Stimulated activated CD4-positive, alpha-beta T cell treated with anti-CD3 and anti-CD28 coated beads, Interleukin-2, amount 100 ng/mL, for 24 hours (primary cell): ENCODE data around the gene LYPD4.
"Not testable (repeated sequence)": the region's sequence is repeated elsewhere in the genome, so short reads cannot be mapped to it uniquely, and the experiment has no call there.

Experiments
- DNase-seq, 2 donors: peaks; one replicate each; pipeline ENCODE4 v3.0.0-alpha.2; 2020

The LYPD4 gene

GRCh38 chr19:41844601-41845000, at the start of gene LYPD4:
Gene LYPD4, minus strand, starts transcription at chr19:41844683. Its CDS starts 5,398 bp downstream, at chr19:41839285.
- no peak for DNase-seq

DNA sequence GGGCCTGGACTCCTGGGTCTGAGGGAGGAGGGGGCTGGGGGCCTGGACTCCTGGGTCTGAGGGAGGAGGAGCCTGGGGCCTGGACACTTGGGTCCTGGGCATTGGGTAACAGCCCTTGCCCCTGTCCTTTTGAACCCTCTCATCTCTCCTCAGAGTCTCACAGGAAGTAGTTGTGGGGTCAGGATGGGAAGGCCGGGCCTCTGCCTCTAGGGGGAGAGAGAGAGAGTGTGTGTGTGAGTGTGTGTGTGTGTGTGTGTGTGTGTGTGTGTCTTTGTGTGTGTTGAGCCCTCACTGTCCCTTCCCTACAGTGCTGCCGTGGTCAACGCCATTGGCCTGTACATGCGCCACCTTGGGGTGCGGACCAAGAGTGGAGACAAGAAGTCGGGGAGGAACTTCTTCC, 49.4 kb upstream of the LYPD4 start:
- DNase-seq: no peak

DNA sequence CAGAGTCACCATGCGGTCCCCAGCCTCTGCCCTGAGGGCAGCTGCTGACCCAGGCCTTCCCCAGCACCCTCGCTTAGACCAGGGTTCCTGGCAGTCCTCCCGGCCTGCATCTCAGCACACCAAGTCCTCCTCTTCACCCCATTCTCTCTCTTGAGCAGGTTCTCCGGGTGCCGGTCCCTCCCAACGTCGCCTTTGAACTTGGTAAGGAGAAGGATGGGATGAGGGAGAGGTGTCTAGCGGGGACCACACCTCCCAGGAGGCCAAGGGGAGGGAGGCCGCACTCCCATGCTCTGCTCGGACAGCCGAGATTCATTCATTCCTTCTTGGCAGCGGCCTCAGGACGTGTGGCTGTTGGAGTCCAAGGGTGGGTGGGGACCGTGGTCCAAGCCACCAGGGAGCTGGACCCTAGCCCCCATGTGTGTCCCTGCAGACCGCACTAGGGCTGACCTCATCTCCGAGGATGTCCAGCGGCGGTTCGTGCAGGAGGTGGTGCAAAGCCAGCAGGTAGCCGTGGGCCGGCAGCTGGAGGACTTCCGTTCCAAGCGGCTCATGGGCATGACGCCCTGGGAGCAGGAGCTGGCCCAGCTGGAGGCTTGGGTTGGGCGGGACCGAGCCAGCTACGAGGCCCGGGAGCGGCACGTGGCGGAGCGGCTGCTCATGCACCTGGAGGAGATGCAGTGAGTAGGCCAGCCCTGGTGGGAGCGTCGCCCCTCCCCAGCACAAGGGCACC, 47.9 kb upstream of the LYPD4 start:
- no peak for DNase-seq

- DNase-seq: no peak
Measured at GRCh38 chr19:41890936-41891335, 46.5 kb upstream of the LYPD4 start.

GRCh38 chr19:41889896-41890295, 45.4 kb upstream of the LYPD4 start:
- DNase-seq: no peak

- DNase-seq: no peak
Measured at GRCh38 chr19:41888926-41889325, 44.4 kb upstream of the LYPD4 start.

DNA sequence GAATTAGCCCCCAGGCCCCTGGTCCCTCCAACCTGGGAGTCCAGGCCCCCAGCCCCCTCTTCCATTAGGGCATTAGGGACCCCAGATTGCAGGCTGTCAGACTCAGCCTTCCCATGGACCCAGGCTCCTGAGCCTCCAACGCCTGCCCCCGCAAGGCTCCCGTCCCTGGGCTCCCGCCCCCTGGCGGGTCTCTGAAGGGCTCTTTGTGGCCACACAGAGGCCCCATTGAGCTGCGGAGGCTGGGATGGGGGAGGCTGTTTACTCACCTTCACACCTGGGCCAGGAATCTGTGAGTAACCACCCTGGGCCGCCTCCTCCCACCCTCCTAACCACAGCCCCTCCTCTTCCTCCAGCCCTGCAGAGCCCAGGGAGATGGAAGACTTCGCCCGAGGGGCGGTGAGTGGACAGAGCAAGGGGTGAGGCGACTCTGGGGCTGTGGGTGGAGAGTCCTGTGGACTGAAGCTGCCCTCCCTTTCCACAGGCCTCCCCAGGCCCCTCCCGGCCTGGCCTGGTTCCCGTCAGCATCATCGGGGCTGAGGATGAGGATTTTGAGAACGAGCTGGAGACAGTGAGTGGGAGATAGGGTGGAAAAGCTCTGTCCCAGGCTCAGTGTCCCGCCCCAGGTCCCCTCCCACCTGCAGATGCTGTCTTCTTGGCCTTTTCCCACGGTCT, 43.4 kb upstream of the LYPD4 start:
- peak; percentile 87 for DNase-seq

GRCh38 chr19:41886761-41887710, 42.6 kb upstream of the LYPD4 start:
- DNase-seq: peak; percentile 57 to 69

DNA sequence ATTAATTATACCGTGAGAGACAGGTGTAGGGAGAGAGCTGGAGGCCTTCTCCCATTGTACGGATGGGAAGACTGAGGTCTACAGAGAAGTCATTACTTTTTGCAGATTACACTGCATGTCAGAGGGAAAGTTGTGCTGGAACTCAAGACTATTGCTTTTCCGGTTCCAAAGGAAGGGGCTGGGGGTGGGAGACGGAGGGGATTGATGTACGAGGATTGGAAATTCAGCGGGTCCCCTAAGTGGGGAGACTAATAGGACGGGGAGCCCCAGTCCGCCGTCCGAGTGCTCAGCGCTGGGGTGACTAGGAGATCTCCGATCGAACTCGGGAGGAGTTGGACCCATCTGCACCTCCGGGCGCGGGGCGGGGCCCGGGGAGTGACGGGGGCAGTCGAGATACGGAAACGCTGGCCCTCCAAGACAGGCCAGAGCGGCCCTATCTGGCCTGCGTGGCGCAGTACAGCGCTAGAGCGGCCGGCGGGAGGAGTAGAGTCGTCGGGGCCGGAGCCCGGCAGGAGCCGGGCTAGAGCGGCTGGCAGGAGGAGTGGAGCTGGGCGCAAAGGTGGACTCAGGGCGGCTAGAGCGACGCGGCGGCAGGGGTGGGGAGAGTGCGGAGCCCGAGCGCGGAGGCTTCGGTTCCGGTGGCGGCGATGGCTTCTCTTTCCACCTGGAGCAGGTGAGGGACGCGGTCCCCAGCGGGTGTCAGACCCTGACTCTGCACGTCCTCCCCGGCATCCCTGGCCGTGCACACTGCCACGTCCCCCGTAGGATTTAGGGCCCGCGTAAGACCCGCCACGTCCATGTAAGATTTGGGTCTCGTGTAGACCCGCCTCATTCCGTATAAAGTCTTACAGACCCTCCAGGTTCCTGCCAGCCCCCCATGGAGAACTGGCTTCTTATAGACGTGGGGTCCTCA, 39.6 kb upstream of the LYPD4 start:
- DNase-seq: peak; percentile 90 to 91

- DNase-seq: no peak
Measured at GRCh38 chr19:41883463-41883820, 39.0 kb upstream of the LYPD4 start.

- peak; percentile 64 to 71 for DNase-seq
Measured at GRCh38 chr19:41882568-41883462, 38.3 kb upstream of the LYPD4 start, which contains the start of gene ARHGEF1. Gene ARHGEF1, plus strand, starts transcription at chr19:41883184. Its CDS starts 4,899 bp downstream, at chr19:41888083.

DNA sequence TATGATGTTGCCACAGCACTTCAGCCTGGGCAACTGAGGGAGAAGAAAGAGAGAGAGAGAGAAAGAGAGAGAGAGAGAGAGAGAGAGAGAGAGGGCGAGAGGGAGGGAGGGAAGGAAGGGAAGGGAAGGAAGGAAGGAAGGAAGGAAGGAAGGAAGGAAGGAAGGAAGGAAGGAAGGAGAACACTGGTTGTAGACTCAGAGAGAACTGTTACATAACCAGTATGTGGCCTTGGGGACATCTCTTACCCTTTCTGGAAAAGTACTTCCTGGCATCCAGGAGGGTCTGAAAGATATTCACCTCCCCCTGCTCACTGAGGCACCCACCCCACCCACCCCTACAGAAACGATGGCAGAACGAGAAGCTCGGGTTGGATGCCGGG, 35.8 kb upstream of the LYPD4 start:
- no peak for DNase-seq

GRCh38 chr19:41879670-41880328, 35.3 kb upstream of the LYPD4 start:
- DNase-seq: no peak

DNA sequence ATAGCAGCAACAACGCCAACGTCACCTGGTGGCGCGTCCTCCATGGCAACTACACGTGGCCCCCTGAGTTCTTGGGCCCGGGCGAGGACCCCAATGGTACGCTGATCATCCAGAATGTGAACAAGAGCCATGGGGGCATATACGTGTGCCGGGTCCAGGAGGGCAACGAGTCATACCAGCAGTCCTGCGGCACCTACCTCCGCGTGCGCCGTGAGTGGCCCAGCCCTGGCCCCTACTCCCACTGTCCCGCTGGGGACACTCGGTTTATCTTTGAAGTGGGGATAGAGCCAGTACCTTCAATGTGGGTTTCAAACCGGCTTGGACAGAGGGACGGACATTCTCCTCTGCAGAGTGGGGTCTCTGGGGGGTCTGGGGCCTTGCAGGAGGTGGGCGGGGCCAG, 34.6 kb upstream of the LYPD4 start:
- DNase-seq: no peak

DNA sequence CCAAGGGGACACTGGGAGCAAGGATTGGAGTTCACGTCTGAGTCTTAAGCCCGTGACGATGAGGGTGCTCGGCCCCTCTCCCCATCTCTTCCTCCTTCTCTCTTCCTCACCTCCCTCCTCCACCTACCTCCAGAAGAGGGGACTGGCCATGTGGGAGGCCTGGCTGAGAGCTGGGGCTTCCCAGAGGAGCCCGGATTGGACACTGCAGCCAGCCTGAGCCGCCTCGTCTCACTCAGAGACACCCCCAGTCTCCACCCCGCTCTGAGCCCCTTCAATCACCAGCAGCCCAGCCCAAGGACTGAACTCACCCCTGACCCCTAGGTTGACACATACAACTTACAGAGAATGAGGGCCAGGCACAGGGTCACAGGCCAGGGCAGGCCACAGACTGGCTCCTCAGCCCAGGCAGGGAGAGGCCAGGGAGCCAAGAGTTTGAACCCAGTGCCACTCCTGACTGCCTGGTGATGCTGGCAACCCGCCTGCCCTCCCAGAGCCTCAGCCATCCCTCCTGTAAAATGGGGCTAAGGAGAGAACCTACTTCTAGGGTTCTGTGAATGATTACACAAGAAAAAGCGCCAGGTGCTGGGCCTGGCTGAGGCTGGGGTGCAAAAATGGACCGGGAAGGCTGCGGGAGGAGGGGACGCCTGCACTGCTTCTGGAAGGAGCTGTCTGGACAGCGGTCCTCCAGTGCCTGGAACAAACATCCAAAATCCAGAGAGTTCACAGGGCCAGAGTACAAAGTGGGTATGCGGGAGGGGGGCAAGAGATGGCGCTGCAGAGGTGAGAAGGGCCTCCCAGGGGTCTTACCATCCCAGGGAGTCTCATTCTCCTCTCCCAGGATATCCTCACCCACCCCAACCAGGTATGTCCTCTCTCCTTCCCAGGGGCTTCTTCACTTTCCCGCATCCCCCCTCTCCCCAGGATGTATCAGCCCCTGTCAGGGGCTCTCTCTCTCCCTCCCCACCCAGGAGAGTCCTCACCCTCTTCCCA, 33.7 kb upstream of the LYPD4 start:
- peak in 1 of 2 donors; percentile 9 for DNase-seq

- no peak for DNase-seq
Measured at GRCh38 chr19:41876847-41877832, 32.7 kb upstream of the LYPD4 start, which contains the start of gene CD79A. Gene CD79A, plus strand, starts transcription at chr19:41877279. Its CDS starts 26 bp downstream, at chr19:41877305.

- not testable (repeated sequence) for DNase-seq
Measured at GRCh38 chr19:41875973-41876372, 31.5 kb upstream of the LYPD4 start.
